ENCODE data around the gene IGSF9. TPM values are rescaled to one million over a fixed set of nuclear protein-coding genes. Genes with fewer than 3 reads are reported as not detected.

The IGSF9 gene
- total and polyA plus RNA-seq, 8 donors: 0.83 to 5.4 (median 2.0) TPM

DNA sequence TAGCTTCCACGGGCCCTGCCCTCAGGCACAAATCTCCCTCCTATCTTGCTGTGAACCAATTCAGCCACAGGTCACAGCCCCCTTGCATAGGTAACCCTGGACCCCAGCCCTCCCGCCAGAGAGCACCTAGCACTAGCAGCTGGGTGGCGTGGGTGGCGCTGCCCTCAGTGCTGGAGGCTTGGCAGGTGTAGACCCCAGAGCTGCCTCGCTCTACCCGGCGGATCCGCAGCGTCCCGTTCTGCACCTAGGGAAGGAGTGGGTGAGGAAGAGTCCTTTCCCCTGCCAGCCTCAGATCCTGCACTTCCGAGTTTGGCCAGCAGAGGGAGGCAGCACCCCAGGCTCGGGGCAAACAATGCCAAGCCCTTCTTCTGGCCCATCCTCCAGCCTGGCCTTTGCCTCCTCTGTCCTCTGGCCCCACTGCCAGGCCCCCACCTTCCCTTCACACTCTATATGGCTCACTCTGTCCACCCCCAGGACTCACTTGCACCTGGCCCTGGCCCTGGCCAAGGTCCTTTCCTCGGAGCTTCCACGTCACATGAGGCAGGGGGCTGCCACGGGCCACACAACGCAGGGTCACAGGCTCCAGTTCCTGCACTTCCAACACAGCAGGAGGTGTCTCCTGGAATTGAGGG lies 9.0 kb downstream of the IGSF9 start:
- peak; percentile 78 to 95 (median 90) for ATAC-seq

GRCh38 chr1:159935719-159936272 lies 9.6 kb downstream of the IGSF9 start:
- Histone ChIP-seq H3K27ac (no peak overlapping the region), H3K27me3 (no peaks in the 10 kb centered on the region), H3K4me1 (no peaks in the 10 kb centered on the region), H3K4me3 (no peak overlapping the region), H3K36me3 (no peaks in the 10 kb centered on the region), H3K9me3 (no peaks in the 10 kb centered on the region)
- WGBS, 2 donors: 82 to 87% methylated on average over 4 of the region's 4 CpGs
- intact Hi-C loops (cut with DNase I): loop anchor here in 2 of 3 donors (2.0 to 5.0 kb wide), 2 partner anchors 67 to 71 kb away; no protein-coding TSS in a partner anchor
- TF ChIP-seq CTCF (IDR thresholded peaks at IDR 0.05): no peak
- FAIRE-seq (no peak), ATAC-seq (peak in 2 of 4 donors; percentile 22 to 44), DNase-seq (no peak)

More for the DNA sequence above, 9.0 kb downstream of the IGSF9 start:
- Histone ChIP-seq H3K9me3 (no peaks in the 10 kb centered on the region), H3K4me1 (no peaks in the 10 kb centered on the region), H3K27me3 (no peaks in the 10 kb centered on the region), H3K36me3 (no peaks in the 10 kb centered on the region), H3K4me3 (no peak overlapping the region), H3K27ac (no peak overlapping the region)
- peak; percentile 92 to 99 (median 95) for TF ChIP-seq CTCF (IDR thresholded peaks at IDR 0.05)
- WGBS, 2 donors: 27 to 29% methylated on average over 15 to 16 of the region's 16 CpGs
- DNase-seq: peak; percentile 59 to 96 (median 86)
- FAIRE-seq: no peak
- intact Hi-C loops (cut with DNase I): loop anchor here in 2 of 3 donors (2.0 to 5.0 kb wide), 2 partner anchors 66 to 70 kb away; no protein-coding TSS in a partner anchor

GRCh38 chr1:159935305-159935704 lies 10.1 kb downstream of the IGSF9 start:
- FAIRE-seq (no peak), ATAC-seq (no peak), DNase-seq (peak in 2 of 6 donors; percentile 46 to 58)
- Histone ChIP-seq H3K36me3 (no peaks in the 10 kb centered on the region), H3K4me1 (no peaks in the 10 kb centered on the region), H3K9me3 (no peaks in the 10 kb centered on the region), H3K27me3 (no peaks in the 10 kb centered on the region), H3K4me3 (no peak overlapping the region), H3K27ac (no peak overlapping the region)
- 82 to 92% methylated on average over 11 of the region's 11 CpGs for WGBS, 2 donors
- intact Hi-C loops (cut with DNase I): loop anchor here in 1 of 3 donors (5.0 kb wide), 1 partner anchor 67 kb away; no protein-coding TSS in a partner anchor
- TF ChIP-seq CTCF (IDR thresholded peaks at IDR 0.05): no peak

- no peak for TF ChIP-seq CTCF (IDR thresholded peaks at IDR 0.05)
- intact Hi-C loops (cut with DNase I): loop anchor here in 1 of 3 donors (5.0 kb wide), 1 partner anchor 68 kb away; no protein-coding TSS in a partner anchor
Observed at GRCh38 chr1:159934136-159935039, 11.0 kb downstream of the IGSF9 start.

More at GRCh38 chr1:159934136-159935039, 11.0 kb downstream of the IGSF9 start:
- ATAC-seq (no peak), FAIRE-seq (no peak), DNase-seq (peak in 2 of 6 donors; percentile 51 to 57)
- no peaks in the 10 kb centered on the region for H3K27me3 ChIP-seq
- 82 to 86% methylated on average over 14 of the region's 14 CpGs for WGBS, 2 donors
- no peaks in the 10 kb centered on the region for H3K36me3 ChIP-seq
- H3K9me3 ChIP-seq: no peaks in the 10 kb centered on the region
- no peak overlapping the region for H3K27ac ChIP-seq
- H3K4me1 ChIP-seq: no peaks in the 10 kb centered on the region
- no peak overlapping the region for H3K4me3 ChIP-seq
